AG04450 (cell line): Measurements from ENCODE around the gene ECEL1. TPM values are rescaled to one million over a fixed set of nuclear protein-coding genes. Genes with fewer than 3 reads are reported as not detected.

Source experiments
- CTCF ChIA-PET: fragments of 300-600, 350-600 bp; formaldehyde crosslinking; extraction: SDS; loops from one replicate; lab custom pipeline; 2022; ENCODE audit warnings: antibody characterized with exemption, inconsistent platforms; lab: Charles Lee
- POLR2A ChIA-PET: fragments of 350-600 bp; formaldehyde crosslinking; extraction: SDS; loops from one replicate; lab custom pipeline; 2021; ENCODE audit warnings: antibody characterized with exemption, inconsistent platforms; lab: Yijun Ruan, JAX
- DNase-seq: peaks from one replicate; pipeline ENCODE4 v3.0.0-alpha.2; 2011; ENCODE audit warnings: low read depth, low spot score
- H3K27ac ChIP-seq: one replicate; pipeline ENCODE4 v1.5.1; 2012; ENCODE audit warnings: low read depth, low read length, control low read depth
- H3K27me3 ChIP-seq: one replicate; pipeline ENCODE4 v1.6.0; 2012; ENCODE audit warnings: low read length; ENCODE audit not compliant: control insufficient read depth, insufficient read depth
- H3K4me3 ChIP-seq: 2 replicates; pipeline ENCODE4 v1.5.1; 2011; ENCODE audit warnings: mild to moderate bottlenecking, low read depth, low read length, control low read depth
- H3K9me3 ChIP-seq: 2 replicates; pipeline ENCODE4 v1.5.1; 2012; ENCODE audit warnings: low read length; ENCODE audit not compliant: control insufficient read depth, insufficient read depth
- CTCF ChIP-seq: IDR thresholded peaks from 2 replicates; pipeline ENCODE4 v1.5.1; 2011; ENCODE audit warnings: low read depth, low read length, control low read depth, inconsistent platforms
- polyA plus RNA-seq: library from polyadenylated mRNA; depleted of rRNA; stranded (reverse); fragments of >200 nt; gene quantifications from 2 replicates; pipeline ENCODE4 v1.2.3, GENCODE V29; 2011

ECEL1 gene
- polyA plus RNA-seq, 1 experiment = not detected

GRCh38 chr2:232501331-232501771 is 13.7 kb upstream of the ECEL1 start:
- no peaks in the 10 kb centered on the region for H3K9me3 ChIP-seq
- ChIA-PET POLR2A (no interaction called here), CTCF (interaction anchor here (0.7 kb wide), 1 partner anchor 14 kb away, joined by 7 read pairs; no protein-coding TSS in a partner anchor)
- TF ChIP-seq CTCF = no peak
- no peak overlapping the region for H3K27ac ChIP-seq
- DNase-seq = no peak
- peaks cover 51% of the 10 kb centered on the region for H3K27me3 ChIP-seq
- no peak overlapping the region for H3K4me3 ChIP-seq

- DNase-seq = no peak
- Histone ChIP-seq H3K27ac (no peak overlapping the region), H3K4me3 (no peak overlapping the region), H3K9me3 (no peaks in the 10 kb centered on the region), H3K27me3 (peaks cover 38% of the 10 kb centered on the region)
- POLR2A ChIA-PET = no interaction called here
- CTCF ChIA-PET = no interaction called here
- no peak for TF ChIP-seq CTCF
Measured at GRCh38 chr2:232498452-232498851, 10.8 kb upstream of the ECEL1 start.

- CTCF ChIA-PET = no interaction called here
- POLR2A ChIA-PET = no interaction called here
- no peak overlapping the region for H3K27ac ChIP-seq
- H3K27me3 ChIP-seq = peaks cover 33% of the 10 kb centered on the region
- no peak for TF ChIP-seq CTCF
- no peak for DNase-seq
- H3K9me3 ChIP-seq = no peaks in the 10 kb centered on the region
- no peak overlapping the region for H3K4me3 ChIP-seq
Measured at GRCh38 chr2:232497348-232497747, 9.7 kb upstream of the ECEL1 start.

- no peak for DNase-seq
- no peak for TF ChIP-seq CTCF
- Histone ChIP-seq H3K27ac (no peak overlapping the region), H3K4me3 (no peak overlapping the region), H3K9me3 (no peaks in the 10 kb centered on the region), H3K27me3 (peaks cover 32% of the 10 kb centered on the region)
- POLR2A ChIA-PET = no interaction called here
- CTCF ChIA-PET = no interaction called here
Measured at GRCh38 chr2:232496501-232497270, 9.1 kb upstream of the ECEL1 start.

- no peak for DNase-seq
- ChIA-PET POLR2A (no interaction called here), CTCF (no interaction called here)
- no peak for TF ChIP-seq CTCF
- Histone ChIP-seq H3K27ac (no peak overlapping the region), H3K9me3 (no peaks in the 10 kb centered on the region; the same call in 1 of the 2 replicates), H3K27me3 (peaks cover 22% of the 10 kb centered on the region), H3K4me3 (no peak overlapping the region)
Measured at GRCh38 chr2:232495292-232495691, 7.7 kb upstream of the ECEL1 start.
